H9 (cell line): ENCODE results near the gene TSPO. TPM values are rescaled to one million over a fixed set of nuclear protein-coding genes. Genes with fewer than 3 reads are reported as not detected.
A peak's percentile ranks its signal among the peaks of the same experiment; 100 is the strongest.

Experiments
- DNase-seq: peaks from one replicate; pipeline ENCODE4 v3.0.0-alpha.2; 2017
- H2AFZ ChIP-seq: one replicate; pipeline ENCODE4 v1.6.1; 2013; ENCODE audit warnings: mild to moderate bottlenecking, low read length, control low read depth, moderate library complexity
- H2AK5ac ChIP-seq: 2 replicates; pipeline ENCODE4 v1.6.1; 2013; ENCODE audit warnings: low read length, control low read depth, mixed read lengths; ENCODE audit not compliant: insufficient read length
- H2BK120ac ChIP-seq: one replicate; pipeline ENCODE4 v1.6.1; 2013; ENCODE audit warnings: low read depth, mild to moderate bottlenecking, low read length, control low read depth, inconsistent platforms; ENCODE audit not compliant: poor library complexity, severe bottlenecking
- H2BK12ac ChIP-seq: 2 replicates; pipeline ENCODE4 v1.6.1; 2013; ENCODE audit warnings: low read length, control low read depth, mixed read lengths, low read depth; ENCODE audit not compliant: insufficient read length
- H2BK15ac ChIP-seq: 2 replicates; pipeline ENCODE4 v1.6.1; 2013; ENCODE audit warnings: low read depth, low read length, control low read depth
- H2BK20ac ChIP-seq: one replicate; pipeline ENCODE4 v1.6.1; 2013; ENCODE audit warnings: low read depth, mild to moderate bottlenecking, low read length, control low read depth, inconsistent platforms; ENCODE audit not compliant: poor library complexity, severe bottlenecking
- H2BK5ac ChIP-seq: 2 replicates; pipeline ENCODE4 v1.6.1; 2013; ENCODE audit warnings: low read length, control low read depth, mixed read lengths; ENCODE audit not compliant: insufficient read length
- H3K14ac ChIP-seq: 2 replicates; pipeline ENCODE4 v1.6.1; 2013; ENCODE audit warnings: low read length, control low read depth; ENCODE audit not compliant: insufficient read depth
- H3K18ac ChIP-seq: 2 replicates; pipeline ENCODE4 v1.6.1; 2013; ENCODE audit warnings: low read depth, mild to moderate bottlenecking, mixed read lengths, low read length, control low read depth; ENCODE audit not compliant: insufficient read length
- H3K23ac ChIP-seq: 2 replicates; pipeline ENCODE4 v1.6.1; 2013; ENCODE audit warnings: low read length, control low read depth, mixed read lengths, low read depth; ENCODE audit not compliant: insufficient read length
- H3K23me2 ChIP-seq: 2 replicates; pipeline ENCODE4 v1.6.1; 2013; ENCODE audit warnings: low read depth, mild to moderate bottlenecking, mixed read lengths, low read length, control low read depth; ENCODE audit not compliant: insufficient read length, poor library complexity, severe bottlenecking
- H3K27ac ChIP-seq: 2 replicates; pipeline ENCODE4 v1.5.1; 2013; ENCODE audit warnings: low read length, control low read depth, mixed read lengths, low read depth; ENCODE audit not compliant: insufficient read length
- H3K27me3 ChIP-seq: 2 replicates; pipeline ENCODE4 v1.6.1; 2013; ENCODE audit warnings: low read length, control low read depth, inconsistent platforms; ENCODE audit not compliant: insufficient read depth
- H3K4ac ChIP-seq: 2 replicates; pipeline ENCODE4 v1.6.1; 2013; ENCODE audit warnings: low read depth, mild to moderate bottlenecking, control low read depth, inconsistent platforms, low read length, moderate library complexity
- H3K4me1 ChIP-seq: 2 replicates; pipeline ENCODE4 v1.6.1; 2013; ENCODE audit warnings: low read length, control low read depth, inconsistent platforms; ENCODE audit not compliant: insufficient read depth
- H3K4me2 ChIP-seq: 2 replicates; pipeline ENCODE4 v1.6.1; 2013; ENCODE audit warnings: low read length, control low read depth, mixed read lengths; ENCODE audit not compliant: insufficient read length, insufficient read depth
- H3K56ac ChIP-seq: 2 replicates; pipeline ENCODE4 v1.6.1; 2013; ENCODE audit warnings: low read depth, mild to moderate bottlenecking, mixed read lengths, low read length, control low read depth; ENCODE audit not compliant: insufficient read length
- H3K79me1 ChIP-seq: 2 replicates; pipeline ENCODE4 v1.6.1; 2013; ENCODE audit warnings: low read depth, mild to moderate bottlenecking, moderate library complexity, low read length, control low read depth, inconsistent platforms; ENCODE audit not compliant: insufficient read depth, poor library complexity, severe bottlenecking
- H3K79me2 ChIP-seq: 2 replicates; pipeline ENCODE4 v1.6.1; 2013; ENCODE audit warnings: low read length, control low read depth, inconsistent platforms; ENCODE audit not compliant: insufficient read depth
- H3K9ac ChIP-seq: 2 replicates; pipeline ENCODE4 v1.6.1; 2013; ENCODE audit warnings: low read length, control low read depth, mixed read lengths; ENCODE audit not compliant: insufficient read length; ENCODE audit errors: extremely low read depth
- H3K9me3 ChIP-seq: one replicate; pipeline ENCODE4 v1.6.1; 2013; ENCODE audit warnings: low read depth, low read length, inconsistent platforms; ENCODE audit not compliant: control insufficient read depth
- H3T11ph ChIP-seq: one replicate; pipeline ENCODE4 v1.6.1; 2013; ENCODE audit warnings: mild to moderate bottlenecking, low read length, control low read depth, inconsistent platforms
- H4K20me1 ChIP-seq: one replicate; pipeline ENCODE4 v1.6.1; 2013; ENCODE audit not compliant: control insufficient read depth, insufficient read length, insufficient read depth
- H4K5ac ChIP-seq: 2 replicates; pipeline ENCODE4 v1.6.1; 2013; ENCODE audit warnings: low read depth, mild to moderate bottlenecking, mixed read lengths, low read length, control low read depth; ENCODE audit not compliant: insufficient read length
- H4K8ac ChIP-seq: replicated peaks from 2 replicates; pipeline ENCODE4 v1.6.1; 2013; ENCODE audit warnings: low read length, control low read depth, mixed read lengths, low read depth; ENCODE audit not compliant: insufficient read length
- H4K91ac ChIP-seq: 2 replicates; pipeline ENCODE4 v1.6.1; 2013; ENCODE audit warnings: low read depth, mild to moderate bottlenecking, moderate library complexity, mixed read lengths, low read length, control low read depth; ENCODE audit not compliant: insufficient read length
- H3K27ac Mint-ChIP-seq, 3 experiments: 2 replicates in 2 of 3; 3 replicates in 1 of 3; pipeline ENCODE4 v1.8.0; 2020 to 2021; ENCODE audit warnings: mixed read lengths in 3 of 3, mild to moderate bottlenecking in 1 of 3, moderate library complexity in 1 of 3
- H3K27me3 Mint-ChIP-seq: 2 replicates; pipeline ENCODE4 v1.8.0; 2021; ENCODE audit warnings: low read depth, mild to moderate bottlenecking, moderate library complexity, mixed read lengths
- H3K36me3 Mint-ChIP-seq, 3 experiments: 2 replicates in 2 of 3; 3 replicates in 1 of 3; pipeline ENCODE4 v1.8.0; 2020 to 2021; ENCODE audit warnings: low read depth in 3 of 3, mixed read lengths in 3 of 3; ENCODE audit not compliant: insufficient read depth in 1 of 3
- H3K4me1 Mint-ChIP-seq, 2 experiments: 2 replicates each; pipeline ENCODE4 v1.8.0; 2020; ENCODE audit warnings: mixed read lengths in 2 of 2
- H3K4me3 Mint-ChIP-seq, 2 experiments: 2 replicates in 1 of 2; 3 replicates in 1 of 2; pipeline ENCODE4 v1.8.0; 2020 to 2021; ENCODE audit warnings: mild to moderate bottlenecking in 2 of 2, mixed read lengths in 2 of 2, moderate library complexity in 1 of 2
- H3K9me3 Mint-ChIP-seq, 2 experiments: 2 replicates in 1 of 2; 3 replicates in 1 of 2; pipeline ENCODE4 v1.8.0; 2020; ENCODE audit warnings: mild to moderate bottlenecking in 2 of 2, mixed read lengths in 2 of 2, moderate library complexity in 1 of 2
- CTCF ChIP-seq: fragments of 200-600 bp; sonication (generic); conservative IDR thresholded peaks from 3 replicates; pipeline ENCODE4 v1.8.0; 2021; ENCODE audit warnings: antibody characterized with exemption, mild to moderate bottlenecking
- WGBS: extraction: QIAGEN DNeasy Blood & Tissue Kit; methylation state at CpG from one replicate; pipeline ENCODE4 v1.1.7; 2013; ENCODE audit warnings: missing lambda C conversion rate, low lambda C conversion rate, mixed read lengths; ENCODE audit not compliant: insufficient read length; ENCODE audit errors: extremely low coverage; 5-methylcytosine and 5-hydroxymethylcytosine counted together
- total RNA-seq: library from RNA; stranded (reverse); gene quantifications from 2 replicates; pipeline ENCODE4 v1.2.1, GENCODE V29; 2021

The TSPO gene
- total RNA-seq, 1 experiment from 2014 or later, result 14.8 TPM

- Histone ChIP-seq H3K56ac (no peak overlapping the region), H3T11ph (no peak overlapping the region), H4K8ac (no peak overlapping the region), H3K27ac (no peak overlapping the region), H3K23ac (no peak overlapping the region), H2BK15ac (no peak overlapping the region), H3K4ac (no peak overlapping the region), H3K9ac (no peak overlapping the region), H3K18ac (no peak overlapping the region), H4K20me1 (no peaks in the 10 kb centered on the region), H4K5ac (no peak overlapping the region), H2AFZ (no peak overlapping the region), H2BK120ac (no peak overlapping the region), H3K4me1 (no peaks in the 10 kb centered on the region), H2BK12ac (no peak overlapping the region), H3K79me2 (peaks cover 3% of the 10 kb centered on the region), H2AK5ac (no peak overlapping the region), H3K14ac (no peak overlapping the region), H3K27me3 (no peaks in the 10 kb centered on the region), H3K79me1 (no peaks in the 10 kb centered on the region), H2BK5ac (no peak overlapping the region), H2BK20ac (no peak overlapping the region), H3K4me2 (no peak overlapping the region), H3K9me3 (no peaks in the 10 kb centered on the region), H4K91ac (no peak overlapping the region), H3K23me2 (no peaks in the 10 kb centered on the region)
- no peak for DNase-seq
- Mint-ChIP-seq H3K9me3 (no peaks in the 10 kb centered on the region), H3K4me3 (no peak overlapping the region), H3K4me1 (peaks cover 8 to 10% of the 10 kb centered on the region in 2 experiments), H3K27me3 (no peaks in the 10 kb centered on the region), H3K36me3 (peaks cover 34 to 68% (median 56%) of the 10 kb centered on the region in 3 experiments), H3K27ac (peak overlapping the region in 1 of 3 experiments; percentile 40; a peak in 2 of 7 replicates)
- WGBS, result no CpG with 5 or more reads among the region's 15 CpGs
- TF ChIP-seq CTCF, result no peak
Measured at GRCh38 chr22:43179911-43180195, 28.5 kb downstream of the TSPO start.
